Measurements from ENCODE around the gene HNRNPA3.
"Not testable (repeated sequence)": the region's sequence is repeated elsewhere in the genome, so short reads cannot be mapped to it uniquely, and the experiment has no call there.

GRCh38 chr2:177266955-177267354 is 54.4 kb downstream of the HNRNPA3 start:
- TF ChIP-seq EZH2 (IDR thresholded peaks at IDR 0.05); POLR2AphosphoS5 (IDR thresholded peaks at IDR 0.05; ENCODE audit: borderline replicate concordance, low read depth, low read length); FOXP2 (optimal IDR thresholded peaks at IDR 0.05; ENCODE audit: control extremely low read depth, extremely low read length, insufficient read depth): not testable (repeated sequence)
